ENCODE measurements around the gene EXOC6B.
"Not testable (repeated sequence)": the region's sequence is repeated elsewhere in the genome, so short reads cannot be mapped to it uniquely, and the experiment has no call there.

The EXOC6B gene

GRCh38 chr2:72543497-72544216, 282.2 kb downstream of the EXOC6B start:
- no peak for DNase-seq (ENCODE audit: low spot score)

- DNase-seq (ENCODE audit: low spot score) = no peak
Observed at GRCh38 chr2:72539071-72539552, 286.7 kb downstream of the EXOC6B start.

- DNase-seq (ENCODE audit: low spot score) = no peak
Observed at GRCh38 chr2:72538486-72538885, 287.3 kb downstream of the EXOC6B start.

DNA sequence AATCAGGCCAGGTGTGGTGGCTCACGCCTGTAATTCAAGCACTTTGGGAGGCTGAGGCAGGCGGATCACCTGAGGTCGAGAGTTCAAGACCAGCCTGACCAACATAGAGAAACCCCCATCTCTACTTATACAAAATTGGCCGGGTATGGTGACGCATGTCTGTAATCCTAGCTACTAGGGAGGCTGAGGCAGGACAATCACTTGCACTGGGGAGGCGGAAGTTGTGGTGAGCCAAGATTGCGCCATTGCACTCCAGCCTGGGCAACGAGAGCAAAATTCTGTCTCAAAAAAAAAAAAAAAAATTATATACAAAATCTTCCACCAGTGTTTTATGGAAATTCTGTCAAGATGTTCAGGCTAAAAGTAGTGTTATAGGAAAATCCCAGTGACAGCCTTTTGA, 290.2 kb downstream of the EXOC6B start:
- DNase-seq (ENCODE audit: low spot score) = not testable (repeated sequence)

DNA sequence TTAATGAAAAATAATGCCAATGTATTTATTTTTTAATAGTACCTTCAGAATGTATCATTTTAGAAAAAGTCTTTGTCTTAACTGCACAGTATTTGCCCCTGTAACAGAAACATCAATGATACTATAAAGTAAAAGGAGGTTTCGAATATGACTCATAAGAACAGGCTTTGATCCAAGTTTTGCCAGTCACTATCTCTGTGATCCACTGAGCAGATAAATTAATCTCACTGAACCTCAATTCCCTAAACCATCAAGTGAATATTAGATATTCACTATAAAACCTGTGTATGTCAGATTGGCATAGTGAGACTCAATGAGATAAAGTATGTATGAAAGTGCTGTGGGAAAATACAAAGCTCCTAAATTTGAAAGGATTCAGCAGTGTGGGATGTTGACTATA, 292.1 kb downstream of the EXOC6B start:
- no peak for DNase-seq (ENCODE audit: low spot score)

GRCh38 chr2:72527424-72527823, 298.4 kb downstream of the EXOC6B start:
- DNase-seq (ENCODE audit: low spot score) = no peak

DNA sequence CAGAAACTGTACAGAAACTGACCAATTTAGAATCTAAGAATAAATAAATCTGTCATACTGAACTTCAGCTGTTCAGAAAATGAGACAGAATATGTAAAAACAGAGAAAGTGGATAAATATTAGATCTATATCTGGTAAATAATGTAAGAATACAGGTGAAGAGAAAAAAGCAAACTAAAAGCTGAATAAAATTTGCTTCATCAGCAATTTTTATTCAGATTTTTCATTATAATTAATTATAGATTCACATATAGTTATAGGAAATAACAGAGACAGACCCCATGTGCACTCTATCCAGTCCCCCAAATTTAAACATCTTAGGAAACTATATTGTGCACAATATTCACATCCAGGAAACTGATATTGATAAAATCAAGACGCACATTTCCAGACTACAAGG, 299.2 kb downstream of the EXOC6B start:
- DNase-seq (ENCODE audit: low spot score) = no peak

GRCh38 chr2:72524071-72524470, 301.8 kb downstream of the EXOC6B start:
- no peak for DNase-seq (ENCODE audit: low spot score)

DNA sequence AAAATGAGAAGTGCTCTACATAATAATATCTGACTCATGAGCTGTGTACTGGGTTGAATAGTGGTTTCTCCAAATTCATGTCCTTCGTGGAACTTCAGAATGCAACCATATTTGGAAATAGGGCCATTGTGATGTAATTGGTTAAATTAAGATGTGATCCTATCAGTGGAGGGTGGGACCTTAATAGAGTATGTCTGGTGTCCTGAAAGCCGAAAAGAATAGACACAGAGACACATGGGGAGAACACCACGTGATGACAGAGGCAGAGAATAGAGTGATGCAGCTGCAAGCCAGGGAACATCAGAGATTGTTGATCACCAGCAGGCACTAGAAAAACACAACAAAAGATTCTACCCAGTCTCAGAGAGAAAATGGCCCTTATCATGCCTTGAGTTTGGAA, 310.1 kb downstream of the EXOC6B start:
- no peak for DNase-seq (ENCODE audit: low spot score)

- no peak for DNase-seq (ENCODE audit: low spot score)
Observed at GRCh38 chr2:72513011-72513410, 312.8 kb downstream of the EXOC6B start.

GRCh38 chr2:72512376-72512775, 313.5 kb downstream of the EXOC6B start:
- DNase-seq (ENCODE audit: low spot score) = no peak

- DNase-seq (ENCODE audit: low spot score) = no peak
Observed at GRCh38 chr2:72511906-72512305, 313.9 kb downstream of the EXOC6B start.

GRCh38 chr2:72497763-72498162, 328.1 kb downstream of the EXOC6B start:
- DNase-seq (ENCODE audit: low spot score) = no peak

DNA sequence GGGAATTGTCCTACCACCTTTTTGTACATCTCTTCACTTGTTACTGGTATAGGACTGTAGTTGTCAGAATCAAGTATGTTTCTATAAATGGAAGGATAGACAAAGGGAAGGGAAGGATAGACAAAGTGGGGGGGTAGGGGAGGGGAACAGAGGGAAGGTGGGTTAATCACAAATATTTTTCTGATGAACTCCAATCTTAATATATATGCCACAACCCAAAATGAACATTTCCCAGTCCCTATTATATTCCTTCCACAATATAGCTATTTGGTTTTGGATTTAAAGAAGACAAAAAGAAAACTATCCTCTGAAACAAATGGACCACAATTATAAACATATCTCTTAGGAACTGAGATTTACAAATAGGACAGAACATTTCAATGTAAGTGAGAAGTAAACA, 329.4 kb downstream of the EXOC6B start:
- no peak for DNase-seq (ENCODE audit: low spot score)

DNA sequence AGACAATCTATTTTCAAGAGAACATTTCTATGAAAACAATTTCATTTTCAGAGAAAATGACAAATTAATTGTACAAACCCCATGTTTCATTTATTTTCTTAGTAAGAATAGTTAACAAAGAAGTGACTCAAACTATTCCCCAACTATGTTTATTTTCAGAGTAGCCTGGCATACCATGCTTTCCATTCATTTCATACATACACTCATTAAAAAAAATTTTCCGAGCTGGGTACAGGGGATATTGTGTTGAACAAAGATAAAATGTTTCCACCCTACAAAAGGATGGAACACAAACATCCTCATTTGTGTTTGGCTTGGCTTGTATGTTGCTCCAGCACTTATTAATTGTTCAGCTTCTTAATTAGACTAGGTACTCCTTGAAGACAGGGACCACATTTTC, 331.4 kb downstream of the EXOC6B start:
- DNase-seq (ENCODE audit: low spot score) = no peak

DNA sequence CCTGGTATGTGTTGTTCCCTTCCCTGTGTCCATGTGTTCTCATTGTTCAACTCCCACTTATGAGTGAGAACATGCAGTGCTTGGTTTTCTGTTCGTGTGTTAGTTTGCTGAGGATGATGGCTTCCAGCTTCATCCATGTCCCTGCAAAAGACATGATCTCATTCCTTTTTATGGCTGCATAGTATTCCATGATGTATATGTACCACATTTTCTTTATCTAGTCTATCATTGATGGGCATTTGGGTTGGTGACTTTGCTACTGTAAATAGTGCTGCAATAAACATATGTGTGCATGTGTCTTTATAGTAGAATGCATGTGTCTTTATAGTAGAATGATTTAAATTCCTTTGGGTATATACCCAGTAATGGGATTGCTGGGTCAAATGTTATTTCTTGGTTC, 341.2 kb downstream of the EXOC6B start:
- DNase-seq (ENCODE audit: low spot score) = not testable (repeated sequence)

GRCh38 chr2:72483346-72483745, 342.5 kb downstream of the EXOC6B start:
- DNase-seq (ENCODE audit: low spot score) = no peak

GRCh38 chr2:72475246-72475645, 350.6 kb downstream of the EXOC6B start:
- no peak for DNase-seq (ENCODE audit: low spot score)

- DNase-seq (ENCODE audit: low spot score) = no peak
Observed at GRCh38 chr2:72457801-72458516, 367.9 kb downstream of the EXOC6B start.

- no peak for DNase-seq (ENCODE audit: low spot score)
Observed at GRCh38 chr2:72454189-72454588, 371.6 kb downstream of the EXOC6B start.

DNA sequence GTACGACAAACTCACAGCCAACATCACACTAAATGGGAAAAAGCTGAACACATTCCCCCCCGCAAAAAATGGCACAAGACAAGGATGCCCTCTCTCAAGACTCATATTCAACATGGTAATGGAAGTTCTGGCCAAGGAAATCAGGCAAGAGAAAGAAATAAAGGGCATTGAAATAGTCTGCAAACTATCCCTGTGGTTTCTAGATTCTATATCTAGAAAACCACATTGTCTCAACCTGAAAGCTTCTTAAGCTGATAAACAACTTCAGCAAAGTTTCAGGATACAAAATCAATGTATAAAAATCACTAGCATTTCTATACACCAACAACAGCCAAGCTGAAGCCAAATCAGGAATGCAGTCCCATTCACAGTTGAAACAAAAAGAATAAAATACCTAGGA, 383.6 kb downstream of the EXOC6B start:
- no peak for DNase-seq (ENCODE audit: low spot score)

- no peak for DNase-seq (ENCODE audit: low spot score)
Observed at GRCh38 chr2:72439892-72440291, 385.9 kb downstream of the EXOC6B start.

- DNase-seq (ENCODE audit: low spot score) = no peak
Observed at GRCh38 chr2:72438364-72438763, 387.5 kb downstream of the EXOC6B start.

- no peak for DNase-seq (ENCODE audit: low spot score)
Observed at GRCh38 chr2:72431737-72432136, 394.1 kb downstream of the EXOC6B start.
